ENCODE measurements around the gene FCAMR.

FCAMR gene

DNA sequence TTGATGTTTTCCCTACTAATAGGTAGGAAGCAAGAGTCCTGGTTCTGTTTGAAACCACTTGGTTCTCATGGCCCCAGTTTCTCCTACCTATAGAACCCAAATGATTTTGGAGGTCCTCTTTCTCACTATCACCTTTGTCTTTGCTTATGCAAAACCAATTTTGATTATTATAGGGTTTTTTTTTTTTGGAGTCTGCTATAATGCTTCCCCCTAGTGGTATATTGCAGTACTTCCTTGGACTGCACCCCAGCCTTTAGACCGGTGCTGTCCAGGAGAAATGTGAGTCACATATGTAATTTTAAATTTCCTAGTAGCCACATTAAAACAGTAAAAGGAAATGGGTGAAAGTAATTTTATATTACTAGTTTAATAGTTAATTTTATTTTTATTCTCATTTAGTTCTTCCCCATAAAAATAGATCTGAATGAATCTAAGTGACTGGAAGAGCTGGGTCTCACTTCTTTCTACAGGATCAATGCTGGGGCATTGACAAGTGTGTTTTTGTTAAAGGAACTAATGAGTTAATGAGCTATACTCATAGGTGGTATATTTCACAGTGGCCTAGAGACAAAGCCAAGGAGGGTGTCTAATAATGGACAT is 59.1 kb downstream of the FCAMR start:
- DNase-seq (ENCODE audit: low read depth in 2 of 2): no peak

DNA sequence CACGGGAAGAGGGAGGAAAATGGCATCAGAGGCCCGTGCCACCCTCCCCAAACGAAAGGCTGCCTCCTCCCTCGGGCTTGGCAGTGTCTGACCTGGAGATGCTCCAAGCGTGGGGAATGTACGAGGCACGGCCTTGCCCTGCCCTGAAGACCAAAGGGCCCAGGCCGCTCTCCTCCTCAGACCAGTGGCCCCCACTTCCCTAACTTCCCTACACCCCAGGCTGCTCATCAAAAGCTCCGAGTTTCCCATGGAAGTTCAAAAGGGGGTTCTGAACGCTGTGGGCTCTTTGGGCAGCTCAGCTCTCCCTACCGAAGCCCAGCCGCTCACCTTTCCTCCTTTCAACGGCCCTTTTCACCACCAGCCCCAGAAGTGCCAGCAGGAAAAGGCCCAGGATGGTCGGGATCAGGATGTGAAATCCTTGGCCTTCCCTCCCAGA is 60.4 kb downstream of the FCAMR start:
- DNase-seq (ENCODE audit: low read depth in 2 of 2): no peak

DNA sequence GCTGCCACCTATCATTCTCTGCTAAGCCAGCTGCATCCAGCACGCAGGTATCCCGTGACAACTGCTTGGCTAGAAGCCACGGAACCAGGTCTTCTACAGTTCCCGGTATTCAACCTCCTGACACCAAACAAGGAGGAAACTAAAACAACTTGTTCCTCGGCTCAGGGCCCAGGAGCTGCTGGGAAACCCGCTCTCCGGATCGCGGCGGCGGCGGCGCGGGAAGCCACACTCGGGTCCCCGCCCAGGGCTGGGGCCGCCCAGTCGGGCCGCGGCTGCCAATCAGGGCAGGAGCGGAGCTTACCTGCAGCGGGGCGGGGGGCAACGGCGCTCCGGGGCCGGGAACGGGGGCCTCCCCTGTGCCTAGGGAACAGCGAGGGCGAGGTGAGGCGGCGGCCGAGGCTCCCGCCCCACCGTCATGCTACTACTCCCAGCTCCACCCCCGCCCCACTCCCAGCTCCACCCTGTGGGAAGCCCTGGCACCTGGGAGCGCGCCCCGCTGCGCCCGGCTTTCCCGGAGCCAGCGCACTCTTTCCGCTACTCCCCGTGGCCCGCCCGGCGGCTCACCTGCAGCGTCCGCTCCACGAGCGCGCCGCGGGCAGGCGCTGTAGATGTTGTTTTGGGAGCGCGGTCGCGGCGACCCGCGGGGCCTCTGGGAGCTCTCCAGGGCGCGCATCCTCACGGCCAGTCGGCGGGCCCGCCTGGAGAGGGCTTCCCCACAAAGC is 60.9 kb downstream of the FCAMR start:
- DNase-seq (ENCODE audit: low read depth in 2 of 2): no peak

DNA sequence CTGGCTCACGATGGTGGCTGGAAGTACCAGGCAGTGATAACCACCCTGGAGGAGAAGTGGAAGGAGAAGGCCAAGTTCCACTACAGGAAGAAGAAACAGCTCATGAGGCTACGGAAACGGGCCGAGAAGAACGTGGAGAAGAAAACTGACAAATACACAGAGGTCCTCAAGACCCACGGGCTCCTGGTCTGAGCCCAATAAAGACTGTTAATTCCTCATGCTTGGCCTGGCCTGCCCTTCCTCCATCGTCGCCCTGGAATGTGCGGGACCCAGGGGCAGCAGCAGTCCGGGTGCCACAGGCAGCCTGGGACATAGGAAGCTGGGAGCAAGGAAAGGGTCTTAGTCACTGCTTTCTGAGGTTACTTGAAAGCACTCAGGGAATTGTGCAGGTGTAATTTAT is 62.2 kb downstream of the FCAMR start:
- DNase-seq (ENCODE audit: low read depth in 2 of 2): no peak
